HCT116 (cell line): Measurements from ENCODE around the gene IGF2BP1. TPM values are rescaled to one million over a fixed set of nuclear protein-coding genes. Genes with fewer than 3 reads are reported as not detected.

ENCODE experiments used
- ATAC-seq: fragments of 200-7000 bp; cut with Tn5 transposase; 2 replicates; pipeline ENCODE4 v1.9.1; 2020; ENCODE audit warnings: mild to moderate bottlenecking, moderate library complexity
- BruUV-seq: library from RNA; stranded (reverse); fragments of 400-500 nt; replicated peaks from 2 replicates; lab custom pipeline; 2021; lab: Mats Ljungman, UMichigan
- CTCF ChIA-PET: fragments of 300-600 bp; sonication (Branson Sonifier 250); formaldehyde crosslinking; loops from one replicate; lab custom pipeline; 2021; ENCODE audit warnings: antibody characterized with exemption; lab: Charles Lee
- POLR2A ChIA-PET: fragments of 300-600, 350-600 bp; sonication (Branson Sonifier 250); formaldehyde crosslinking; loops from one replicate; lab custom pipeline; 2021; ENCODE audit warnings: antibody characterized with exemption; lab: Charles Lee
- RAD21 ChIA-PET, 2 experiments: fragments of 300-600 bp; sonication (Branson Sonifier 250); formaldehyde crosslinking; loops; one replicate each; lab custom pipeline; 2023; ENCODE audit warnings: low total read pairs in 2 of 2; ENCODE audit not compliant: uncharacterized antibody in 2 of 2, unreplicated experiment in 2 of 2, low non-redundant PET in 1 of 2; lab: Charles Lee
- DNase-seq: peaks from one replicate; pipeline ENCODE4 v3.0.0-alpha.2; 2010; ENCODE audit warnings: low read depth, low spot score
- H2AFZ ChIP-seq: fragments of 200-600 bp; shearing (Covaris generic), sonication (generic); 2 replicates; pipeline ENCODE4 v1.6.1; 2017; ENCODE audit warnings: low read depth, mixed run types, mixed read lengths, antibody characterized with exemption, low read length; ENCODE audit not compliant: poor library complexity, severe bottlenecking
- H3K27ac ChIP-seq: 2 replicates; pipeline ENCODE4 v1.5.1; 2012; ENCODE audit warnings: low read depth, low read length
- H3K27me3 ChIP-seq: fragments of 200-600 bp; sonication (generic); 2 replicates; pipeline ENCODE4 v1.6.1; 2016; ENCODE audit warnings: mixed run types, low read length, mixed read lengths; ENCODE audit not compliant: insufficient read depth
- H3K36me3 ChIP-seq, 2 experiments: fragments of 200-500 bp in 1 of 2; fragments of 200-600 bp in 1 of 2; sonication (Bioruptor generic) in 1 of 2; sonication (generic) in 1 of 2; 2 replicates each; pipeline versions ENCODE4 v1.5.1 to v1.6.1; 2014 to 2016; ENCODE audit warnings: low read length in 2 of 2, inconsistent platforms in 1 of 2, mixed read lengths in 1 of 2, mixed run types in 1 of 2; ENCODE audit not compliant: insufficient read depth in 2 of 2, control insufficient read depth in 1 of 2
- H3K4me1 ChIP-seq, 2 experiments: fragments of 200-600 bp in 1 of 2; sonication (generic) in 1 of 2; 2 replicates each; pipeline versions ENCODE4 v1.5.1 to v1.6.1; 2012 to 2017; ENCODE audit warnings: low read length in 2 of 2, inconsistent platforms in 1 of 2, mild to moderate bottlenecking in 1 of 2, mixed read lengths in 1 of 2, mixed run types in 1 of 2, moderate library complexity in 1 of 2; ENCODE audit not compliant: insufficient read depth in 2 of 2, control insufficient read depth in 1 of 2
- H3K4me2 ChIP-seq: fragments of 200-600 bp; sonication (generic); 2 replicates; pipeline ENCODE4 v1.6.1; 2017; ENCODE audit warnings: mixed run types, low read length, mixed read lengths
- H3K4me3 ChIP-seq, 2 experiments: fragments of 200-600 bp in 1 of 2; sonication (generic) in 1 of 2; replicated peaks in 1 of 2; 2 replicates each; pipeline ENCODE4 v1.5.1; 2011 to 2016; ENCODE audit warnings: low read length in 2 of 2, control low read depth in 1 of 2, low read depth in 1 of 2, mild to moderate bottlenecking in 1 of 2, mixed read lengths in 1 of 2, mixed run types in 1 of 2
- H3K79me2 ChIP-seq: fragments of 200-600 bp; sonication (generic); 2 replicates; pipeline ENCODE4 v1.6.1; 2017; ENCODE audit warnings: mild to moderate bottlenecking, mixed run types, low read length, moderate library complexity, mixed read lengths; ENCODE audit not compliant: insufficient read depth
- H3K9ac ChIP-seq: fragments of 200-600 bp; sonication (generic); 2 replicates; pipeline ENCODE4 v1.6.1; 2016; ENCODE audit warnings: low read length, mixed read lengths
- H3K9me2 ChIP-seq: fragments of 200-600 bp; sonication (generic), shearing (Covaris generic); 2 replicates; pipeline ENCODE4 v1.6.1; 2017; ENCODE audit warnings: mixed run types, mild to moderate bottlenecking, moderate library complexity; ENCODE audit not compliant: insufficient read depth
- H3K9me3 ChIP-seq, 2 experiments: fragments of 200-500 bp in 1 of 2; fragments of 200-600 bp in 1 of 2; sonication (Bioruptor generic) in 1 of 2; sonication (generic) in 1 of 2; 2 replicates each; pipeline ENCODE4 v1.6.1; 2014 to 2017; ENCODE audit warnings: low read length in 2 of 2, mixed read lengths in 2 of 2, inconsistent platforms in 1 of 2, low read depth in 1 of 2, mild to moderate bottlenecking in 1 of 2, mixed run types in 1 of 2, moderate library complexity in 1 of 2; ENCODE audit not compliant: control insufficient read depth in 1 of 2, insufficient read depth in 1 of 2
- H4K20me1 ChIP-seq: fragments of 200-600 bp; sonication (generic), shearing (Covaris generic); 2 replicates; pipeline ENCODE4 v1.6.1; 2017; ENCODE audit warnings: mixed run types, mild to moderate bottlenecking, moderate library complexity; ENCODE audit not compliant: insufficient read depth
- ATF3 ChIP-seq: IDR thresholded peaks from 2 replicates; pipeline ENCODE4 v1.6.1; 2012
- CBX3 ChIP-seq: IDR thresholded peaks from 2 replicates; pipeline ENCODE4 v1.6.1; 2012; ENCODE audit warnings: low read depth
- CEBPB ChIP-seq: IDR thresholded peaks from 2 replicates; pipeline ENCODE4 v1.6.1; 2012; ENCODE audit warnings: low read depth
- CTCF ChIP-seq, 3 experiments: fragments of 200-600 bp in 1 of 3; sonication (generic) in 1 of 3; IDR thresholded peaks in 2 of 3; conservative IDR thresholded peaks in 1 of 3; 2 replicates each; pipeline ENCODE4 v1.5.1; 2012 to 2017; ENCODE audit warnings: low read depth in 2 of 3, low read length in 2 of 3, antibody characterized with exemption in 1 of 3, borderline replicate concordance in 1 of 3, control low read depth in 1 of 3, mild to moderate bottlenecking in 1 of 3, mixed read lengths in 1 of 3, mixed run types in 1 of 3, moderate library complexity in 1 of 3; ENCODE audit not compliant: insufficient read depth in 1 of 3
- FOSL1 ChIP-seq: IDR thresholded peaks from 2 replicates; pipeline ENCODE4 v1.6.1; 2012; ENCODE audit warnings: low read depth
- POLR2A ChIP-seq: IDR thresholded peaks from 2 replicates; pipeline ENCODE4 v1.7.0; 2011; ENCODE audit warnings: borderline replicate concordance; ENCODE audit not compliant: insufficient read depth, insufficient read length; ENCODE audit errors: extremely low read depth
- RAD21 ChIP-seq: IDR thresholded peaks from 2 replicates; pipeline ENCODE4 v1.6.1; 2012; ENCODE audit warnings: low read depth, mild to moderate bottlenecking
- SIN3A ChIP-seq: IDR thresholded peaks from 2 replicates; pipeline ENCODE4 v1.6.1; 2012; ENCODE audit warnings: low read depth
- SRF ChIP-seq: IDR thresholded peaks from 2 replicates; pipeline ENCODE4 v1.6.1; 2012; ENCODE audit warnings: low read depth
- TCF7L2 ChIP-seq: IDR thresholded peaks from 2 replicates; pipeline ENCODE4 v1.7.0; 2011; ENCODE audit warnings: borderline replicate concordance, inconsistent platforms; ENCODE audit not compliant: insufficient read depth, insufficient read length; ENCODE audit errors: extremely low read depth
- ZFX ChIP-seq: fragments of 450-650 bp; IDR thresholded peaks from 2 replicates; pipeline ENCODE4 v1.6.1; 2017
- intact Hi-C: fragments of 100-400 bp; cut with micrococcal nuclease; formaldehyde crosslinking; loops from 2 replicates; pipeline ENCODE4 v1.10.0; 2022
- total RNA-seq: library from RNA; stranded (reverse); gene quantifications from one replicate; pipeline ENCODE4 v1.2.1, GENCODE V29; 2021; ENCODE audit not compliant: unreplicated experiment

Gene IGF2BP1
- total RNA-seq, 1 experiment from 2014 or later = 0.91 TPM

- no TSS peak for BruUV-seq
- no peak overlapping the region for H3K27ac ChIP-seq
- TF ChIP-seq TCF7L2 (no peak), POLR2A (no peak), RAD21 (no peak)
- TF ChIP-seq, all 23 proteins: peak for 0
- Histone ChIP-seq H3K9ac (no peak overlapping the region), H3K9me3 (no peaks in the 10 kb centered on the region), H3K4me2 (no peak overlapping the region), H2AFZ (no peak overlapping the region), H3K79me2 (no peaks in the 10 kb centered on the region), H3K36me3 (no peaks in the 10 kb centered on the region), H3K27me3 (peaks cover 58% of the 10 kb centered on the region), H4K20me1 (peaks cover 7% of the 10 kb centered on the region; the same call in 1 of the 2 replicates), H3K9me2 (no peaks in the 10 kb centered on the region), H3K4me3 (no peak overlapping the region), H3K4me1 (no peaks in the 10 kb centered on the region)
- no peak for ATAC-seq
- ChIA-PET CTCF (no interaction called here), RAD21 (no interaction called here), POLR2A (no interaction called here)
- intact Hi-C loops = no loop called here
- DNase-seq = no peak
Observed at GRCh38 chr17:48997827-48998586, 822 bp downstream of the IGF2BP1 start.

GRCh38 chr17:48998587-48999440 is 1.6 kb downstream of the IGF2BP1 start:
- Histone ChIP-seq H3K36me3 (no peaks in the 10 kb centered on the region), H3K27ac (no peak overlapping the region), H3K79me2 (no peaks in the 10 kb centered on the region), H3K9me2 (no peaks in the 10 kb centered on the region), H4K20me1 (peaks cover 4% of the 10 kb centered on the region; the same call in 1 of the 2 replicates), H3K4me1 (peaks cover 0 to 6% of the 10 kb centered on the region in 2 experiments; a peak in 2 of 4 replicates), H3K9me3 (no peaks in the 10 kb centered on the region), H3K9ac (no peak overlapping the region), H3K4me3 (no peak overlapping the region), H2AFZ (no peak overlapping the region), H3K27me3 (peaks cover 65% of the 10 kb centered on the region), H3K4me2 (no peak overlapping the region)
- CTCF ChIA-PET = interaction anchor here (1.0 kb wide), 1 partner anchor 34 kb away, joined by 3 read pairs; no protein-coding TSS in a partner anchor
- DNase-seq (no peak), ATAC-seq (no peak)
- intact Hi-C loops = no loop called here
- RAD21 ChIA-PET = interaction anchor here in 1 of 2 experiments (0.7 kb wide), 1 partner anchor 42 kb away, joined by 3 read pairs; no protein-coding TSS in a partner anchor
- BruUV-seq = no TSS peak
- TF ChIP-seq TCF7L2 = no peak
- TF ChIP-seq ZFX = no peak
- no peak for TF ChIP-seq FOSL1
- TF ChIP-seq CEBPB = no peak
- no peak for TF ChIP-seq SRF
- no peak for TF ChIP-seq SIN3A
- no peak for TF ChIP-seq ATF3
- no peak for TF ChIP-seq CTCF (IDR thresholded peaks at IDR 0.05 in 2 of 3, conservative IDR thresholded peaks at IDR 0.05 in 1 of 3; ENCODE audit: borderline replicate concordance in 1 of 3, insufficient read depth in 1 of 3, low read depth in 2 of 3, low read length in 2 of 3)
- no peak for TF ChIP-seq CBX3
- no peak for TF ChIP-seq POLR2A
- POLR2A ChIA-PET = no interaction called here
